Fibroblast of skin of scalp (primary cell): Measurements from ENCODE around the gene TESK2.

Source experiments
- DNase-seq: peaks from one replicate; pipeline ENCODE4 v3.0.0-alpha.2; 2013

Gene TESK2

DNA sequence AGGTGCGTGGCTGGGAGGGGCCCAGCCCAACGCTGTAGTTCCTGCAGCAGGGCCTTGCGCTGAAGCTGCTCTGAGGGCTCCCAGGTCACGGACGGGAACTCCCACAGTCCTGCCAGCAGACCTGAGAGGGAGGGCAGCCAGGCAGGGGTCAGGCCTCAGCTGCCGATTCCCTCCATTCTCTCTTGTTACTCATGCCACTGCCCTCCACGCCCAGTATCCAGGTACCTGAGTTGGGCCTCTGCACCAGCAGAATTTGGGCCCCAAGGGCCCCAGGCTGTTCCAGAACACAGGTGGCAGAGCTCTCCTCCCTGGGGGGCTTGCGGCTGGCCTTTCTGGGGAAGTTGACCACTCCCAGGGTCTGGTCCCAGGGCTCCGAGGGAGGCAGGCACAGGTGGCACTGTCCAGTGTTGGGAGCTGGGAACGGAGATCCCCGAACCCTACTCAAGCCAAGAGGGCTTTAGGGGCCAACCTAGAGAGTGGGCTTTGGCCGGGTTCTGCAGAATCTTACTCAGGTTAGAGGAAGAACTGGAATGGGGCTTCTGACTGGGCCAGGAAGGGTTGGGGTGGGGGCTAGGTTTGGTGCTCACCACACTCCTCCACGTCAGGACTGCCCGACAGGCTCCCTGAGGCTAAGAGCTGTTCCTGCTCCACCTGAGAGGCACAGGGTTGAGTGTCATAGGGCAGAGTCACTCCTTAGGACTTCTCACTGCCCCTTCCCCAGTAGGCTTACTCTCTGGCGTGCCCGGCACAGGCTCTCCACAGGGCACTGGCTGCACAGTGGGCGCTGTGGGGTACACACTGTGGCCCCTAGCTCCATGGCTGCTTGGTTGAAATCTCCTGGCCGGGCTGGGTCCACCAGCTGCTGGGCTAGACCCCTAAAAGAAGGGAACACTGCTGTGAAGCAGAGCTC is 159.3 kb downstream of the TESK2 start:
- no peak for DNase-seq

DNA sequence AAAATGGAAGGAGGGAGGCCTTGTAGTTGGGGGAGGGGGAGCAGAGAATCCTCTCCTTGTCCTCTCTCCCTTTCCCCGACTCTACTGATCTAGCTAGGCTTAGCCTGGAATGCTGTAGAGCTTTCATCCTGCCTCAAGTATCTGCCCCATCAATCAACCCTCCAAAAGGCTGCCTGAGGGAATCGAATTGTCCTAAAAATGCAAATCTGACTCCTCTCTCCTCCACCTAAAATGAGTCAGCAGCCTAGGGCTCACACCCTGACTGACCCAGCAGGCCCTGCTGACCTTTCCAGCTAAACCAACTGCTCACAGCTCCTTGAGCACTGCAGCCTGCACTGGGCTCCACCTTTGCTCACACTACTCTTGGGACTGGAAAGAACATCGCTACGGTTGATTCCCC is 161.5 kb downstream of the TESK2 start:
- no peak for DNase-seq

DNA sequence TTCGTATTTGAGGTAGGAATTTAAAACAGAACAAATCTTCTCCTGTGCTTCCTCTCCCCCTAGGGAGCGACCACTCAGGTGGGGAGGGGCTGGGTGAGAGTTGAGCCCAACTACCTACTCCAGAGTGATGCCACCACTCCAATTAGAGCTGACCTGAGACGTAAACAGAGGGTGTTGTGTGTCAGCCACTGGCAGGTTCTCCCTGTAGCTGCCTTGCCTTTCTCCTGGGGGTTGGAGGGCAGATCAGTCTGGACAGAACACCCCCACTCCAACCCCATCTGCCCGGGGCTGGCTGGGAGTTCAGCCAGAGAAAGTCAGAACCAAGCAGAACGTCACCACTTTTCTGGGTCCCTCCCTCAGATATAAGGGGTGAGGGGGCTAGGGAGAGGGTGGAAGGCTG is 162.3 kb downstream of the TESK2 start:
- no peak for DNase-seq

DNA sequence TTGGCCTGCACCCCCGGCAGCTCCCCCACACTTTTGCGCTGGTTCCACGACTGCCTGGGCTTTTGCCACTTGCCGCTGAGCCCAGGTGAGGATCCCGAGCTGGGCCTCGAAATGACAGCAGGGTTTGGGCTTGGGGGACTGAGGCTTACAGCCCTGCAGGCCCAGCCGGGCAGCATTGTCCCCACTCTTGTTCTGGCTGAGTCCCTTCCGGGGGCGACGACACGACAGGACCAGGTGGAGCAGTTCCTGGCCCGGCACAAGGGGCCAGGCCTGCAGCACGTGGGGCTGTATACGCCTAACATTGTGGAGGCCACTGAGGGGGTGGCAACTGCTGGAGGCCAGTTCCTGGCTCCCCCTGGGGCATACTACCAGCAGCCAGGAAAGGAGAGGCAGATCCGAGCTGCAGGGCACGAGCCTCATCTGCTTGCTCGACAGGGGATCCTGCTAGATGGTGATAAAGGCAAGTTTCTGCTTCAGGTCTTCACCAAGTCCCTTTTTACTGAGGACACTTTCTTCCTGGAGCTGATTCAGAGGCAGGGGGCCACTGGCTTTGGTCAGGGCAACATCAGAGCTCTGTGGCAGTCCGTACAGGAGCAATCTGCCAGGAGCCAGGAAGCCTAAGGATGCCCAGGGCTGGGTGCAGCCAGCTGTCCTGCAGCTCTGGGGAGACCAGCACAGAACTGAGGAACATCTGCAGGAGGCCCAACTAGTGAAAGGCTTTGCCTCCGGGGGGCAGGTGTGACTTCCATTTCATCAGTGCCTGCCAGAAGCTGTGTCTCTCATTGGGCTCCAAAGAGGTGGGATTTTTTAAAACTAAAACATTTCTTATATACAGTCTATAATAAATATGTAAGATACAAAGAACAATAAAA is 163.1 kb downstream of the TESK2 start:
- DNase-seq: no peak

DNA sequence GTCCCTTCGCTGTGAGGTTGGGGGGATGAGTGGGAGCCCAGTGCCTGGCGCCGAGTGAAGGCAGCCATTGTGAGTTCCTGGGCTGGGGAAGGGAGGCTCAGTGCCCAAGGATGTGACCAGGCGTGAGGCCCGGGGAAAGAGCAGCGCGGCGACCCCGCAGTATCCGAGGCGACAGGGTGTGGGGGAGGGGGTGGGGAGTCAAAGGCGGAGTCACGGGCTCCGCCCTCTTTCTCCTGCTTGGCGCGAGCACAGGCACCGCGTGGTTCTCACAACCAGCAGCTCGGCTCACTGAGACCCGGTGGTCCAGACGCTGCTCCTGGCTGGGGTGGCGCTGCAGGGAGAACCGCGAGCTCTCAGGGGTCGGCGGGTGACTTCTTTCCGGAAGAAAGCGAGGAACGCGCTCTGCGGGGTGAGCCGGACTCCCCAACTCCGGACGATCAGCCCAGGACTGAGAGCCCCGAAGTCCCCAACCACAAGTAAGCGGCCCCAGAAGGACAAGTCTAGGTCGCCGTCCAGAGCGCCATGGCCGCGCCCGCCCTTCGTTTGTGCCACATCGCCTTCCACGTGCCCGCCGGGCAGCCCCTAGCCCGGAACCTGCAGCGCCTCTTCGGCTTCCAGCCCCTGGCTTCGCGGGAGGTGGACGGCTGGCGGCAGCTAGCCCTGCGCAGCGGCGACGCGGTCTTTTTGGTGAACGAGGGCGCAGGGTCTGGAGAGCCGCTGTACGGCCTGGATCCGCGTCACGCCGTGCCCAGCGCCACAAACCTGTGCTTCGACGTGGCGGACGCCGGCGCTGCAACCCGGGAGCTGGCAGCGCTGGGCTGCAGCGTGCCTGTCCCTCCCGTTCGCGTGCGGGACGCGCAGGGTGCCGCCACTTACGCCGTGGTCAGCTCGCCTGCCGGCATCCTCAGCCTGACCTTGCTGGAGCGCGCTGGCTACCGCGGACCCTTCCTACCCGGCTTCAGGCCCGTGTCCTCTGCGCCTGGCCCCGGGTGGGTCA is 164.0 kb downstream of the TESK2 start, which contains the start of gene HPDL:
HPDL (plus strand) TSS at position 269 of the 997 bp plus-strand sequence; CDS start at position 523, 254 bp downstream.
- DNase-seq: peak; percentile 68

DNA sequence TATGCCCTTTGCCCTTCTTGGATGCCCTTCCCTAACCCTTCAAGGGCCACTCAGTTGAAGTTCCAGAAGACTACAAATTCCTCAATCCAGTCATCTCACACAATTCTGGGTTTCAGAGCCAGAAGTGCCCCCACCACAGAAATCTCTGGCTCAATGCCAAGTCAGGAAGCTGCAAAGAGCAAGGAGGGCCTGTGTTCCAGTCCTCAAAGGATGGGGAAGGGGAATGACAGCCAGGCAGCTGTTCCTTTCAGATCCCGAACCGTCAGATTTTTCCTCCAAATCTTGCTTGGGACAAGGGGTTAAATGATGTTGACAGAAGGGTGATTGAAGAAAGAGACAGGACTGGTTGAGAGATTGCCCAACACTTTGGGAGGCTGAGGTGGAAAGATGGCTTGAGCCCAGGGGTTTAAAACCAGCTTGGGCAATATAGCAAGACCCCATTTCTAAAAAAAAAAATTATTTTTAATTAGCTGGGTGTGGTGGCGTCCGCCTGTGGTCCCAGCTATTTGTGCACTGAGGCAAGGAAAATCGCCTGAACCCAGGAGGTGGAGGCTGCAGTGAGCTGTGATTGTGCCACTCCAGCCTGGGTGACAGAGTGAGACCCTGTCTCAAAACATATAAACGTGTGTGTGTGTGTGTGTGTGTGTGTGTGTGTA is 165.0 kb downstream of the TESK2 start:
- DNase-seq: peak; percentile 33

DNA sequence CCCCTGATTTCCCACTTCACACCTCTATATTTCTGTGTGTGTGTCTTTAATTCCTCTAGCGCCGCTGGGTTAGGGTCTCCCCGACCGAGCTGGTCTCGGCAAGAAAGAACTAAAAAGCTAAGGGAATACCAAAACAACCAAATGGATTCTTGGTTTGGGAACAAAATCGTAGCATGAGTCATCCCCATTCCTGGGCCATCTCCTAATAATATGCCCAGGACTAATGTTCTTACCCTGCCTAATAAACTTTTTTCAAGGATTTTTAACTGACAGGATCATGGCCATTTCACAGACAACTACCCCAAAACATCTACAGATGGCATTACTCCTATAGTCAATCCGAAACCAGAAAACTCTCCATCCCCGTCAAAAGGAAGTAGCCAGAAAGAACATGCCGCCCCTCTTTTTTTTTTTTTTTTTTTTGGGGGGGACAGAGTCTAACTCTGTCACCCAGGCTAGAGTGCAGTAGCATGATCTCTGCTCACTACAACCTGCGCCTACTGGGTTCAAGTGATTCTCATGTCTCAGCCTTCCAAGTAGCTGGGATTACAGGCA is 168.4 kb downstream of the TESK2 start:
- DNase-seq: no peak

DNA sequence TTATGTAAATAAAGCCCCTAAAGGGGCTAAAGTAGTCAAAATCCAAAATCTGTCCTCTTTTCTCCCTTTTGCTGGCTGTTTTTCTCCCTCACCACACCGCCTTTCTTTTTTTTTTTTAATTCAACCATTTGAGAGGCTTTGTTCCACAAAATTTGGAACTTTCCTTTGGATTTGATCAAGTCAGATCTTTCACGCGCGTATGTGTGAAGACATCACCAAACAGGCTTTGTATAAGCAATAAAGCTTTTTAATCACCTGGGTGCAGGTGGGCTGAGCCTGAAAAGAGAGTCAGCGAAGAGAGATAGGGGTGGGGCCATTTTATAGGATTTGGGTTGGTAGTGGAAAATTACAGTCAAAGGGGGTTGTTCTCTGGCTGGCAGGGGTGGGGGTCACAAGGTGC is 169.5 kb downstream of the TESK2 start:
- no peak for DNase-seq

DNA sequence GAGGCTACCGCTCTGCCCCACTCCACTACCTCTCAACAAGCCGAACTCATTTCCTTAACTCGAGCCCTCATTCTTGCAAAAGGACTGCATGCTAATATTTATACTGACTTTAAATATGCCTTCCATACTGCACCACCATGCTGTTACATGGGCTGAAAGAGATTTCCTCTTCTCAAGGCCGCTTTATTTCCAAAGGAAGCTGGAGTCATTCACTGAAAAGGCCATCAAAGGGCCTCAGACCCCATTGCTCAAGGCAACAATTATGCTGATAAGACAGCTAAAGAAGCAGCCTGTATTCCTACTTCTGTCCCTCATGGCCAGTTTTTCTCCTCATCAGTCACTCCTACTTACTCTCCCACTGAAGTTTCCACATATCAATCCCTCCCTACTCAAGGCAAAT is 171.2 kb downstream of the TESK2 start:
- no peak for DNase-seq

DNA sequence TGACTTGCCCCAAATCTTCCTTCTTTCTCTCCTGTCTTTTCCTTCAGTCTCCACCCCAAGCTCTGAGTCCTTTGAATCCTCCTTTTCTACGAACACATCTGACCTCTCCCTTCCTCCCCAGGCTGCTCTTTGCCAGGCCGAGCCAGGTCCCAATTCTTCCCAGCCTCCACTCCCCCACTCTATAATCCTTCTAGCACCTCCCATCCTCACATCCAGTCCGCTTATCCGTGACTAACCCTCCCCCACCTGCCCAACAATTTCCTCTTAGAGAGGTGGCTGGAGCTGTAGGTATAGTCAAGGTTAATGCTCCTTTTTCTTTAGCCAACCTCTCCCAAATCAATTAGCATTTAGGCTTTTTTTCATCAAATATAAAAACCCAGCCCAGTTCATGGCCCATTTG is 173.8 kb downstream of the TESK2 start:
- DNase-seq: no peak

DNA sequence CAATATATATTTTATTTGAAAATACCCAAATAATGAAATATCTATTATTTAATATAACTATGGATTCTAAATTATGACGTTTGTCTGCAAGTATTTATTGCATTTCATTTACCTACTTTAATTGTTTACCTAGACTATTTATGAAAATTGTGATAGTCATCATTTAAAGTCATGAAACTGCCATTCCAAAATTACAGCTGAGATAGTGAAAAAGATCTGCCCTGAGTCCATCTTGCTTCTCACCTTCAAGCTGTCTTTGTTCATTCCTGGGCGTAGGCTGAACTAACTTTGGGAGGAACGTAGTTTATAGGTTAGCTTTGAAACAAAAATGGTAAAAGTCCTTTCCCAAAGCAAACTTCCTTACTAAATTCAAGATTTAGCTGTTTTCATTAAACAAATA is 176.7 kb downstream of the TESK2 start:
- DNase-seq: no peak

DNA sequence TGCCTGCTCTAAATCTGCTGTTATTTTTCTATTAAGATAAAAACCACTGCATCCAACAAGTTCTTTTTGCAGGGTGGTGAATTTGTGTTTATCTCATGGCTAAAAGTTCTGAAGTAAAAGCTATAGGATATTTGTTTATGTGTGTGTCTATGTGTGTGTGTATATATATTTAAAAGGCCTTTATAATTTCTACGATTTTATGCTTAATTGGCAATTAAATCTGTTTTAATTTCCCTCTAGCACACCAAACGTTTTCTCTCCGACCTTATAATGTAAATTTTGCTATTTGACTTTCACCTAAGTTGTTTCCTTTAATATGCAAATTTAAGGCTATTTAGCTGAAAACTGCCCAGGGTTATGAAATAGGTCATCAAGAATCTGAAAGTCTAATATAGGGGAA is 184.1 kb downstream of the TESK2 start:
- no peak for DNase-seq

DNA sequence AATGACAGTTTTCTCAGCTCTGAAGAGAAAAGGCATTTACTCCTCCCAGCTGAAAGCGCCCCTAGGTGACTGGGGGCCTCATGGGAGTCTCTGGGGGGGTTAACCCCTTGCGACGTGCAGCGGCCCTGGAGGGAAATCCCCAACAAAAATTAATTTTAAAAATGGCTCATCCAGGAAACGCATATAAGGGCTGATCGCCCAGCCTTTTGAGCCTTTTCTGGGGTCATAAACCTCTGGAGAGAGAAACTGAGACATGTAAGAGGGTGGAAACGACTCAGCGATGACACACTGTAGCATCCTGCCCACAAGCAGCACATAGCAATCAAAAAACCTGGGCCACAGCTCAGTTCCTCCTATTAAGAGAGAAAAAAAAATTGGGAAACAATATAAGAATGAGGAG is 184.6 kb downstream of the TESK2 start:
- peak; percentile 31 for DNase-seq

DNA sequence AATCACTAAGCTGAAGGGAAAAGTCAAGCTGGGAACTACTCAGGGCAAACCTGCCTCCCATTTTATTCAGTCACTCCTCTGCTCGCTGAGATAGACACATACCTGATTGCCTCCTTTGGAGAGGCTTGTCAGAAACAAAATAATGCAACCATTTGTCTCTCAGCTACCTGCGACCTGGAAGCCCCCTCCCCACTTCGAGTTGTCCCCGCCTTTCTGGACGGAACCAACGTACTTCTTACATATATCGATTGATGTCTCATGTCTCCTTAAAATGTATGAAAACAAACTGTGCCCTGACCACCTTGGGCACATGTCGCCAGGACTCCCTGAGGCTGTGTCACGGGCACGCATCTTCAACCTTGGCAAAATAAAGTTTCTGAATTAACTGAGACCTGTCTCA is 185.7 kb downstream of the TESK2 start:
- DNase-seq: no peak

DNA sequence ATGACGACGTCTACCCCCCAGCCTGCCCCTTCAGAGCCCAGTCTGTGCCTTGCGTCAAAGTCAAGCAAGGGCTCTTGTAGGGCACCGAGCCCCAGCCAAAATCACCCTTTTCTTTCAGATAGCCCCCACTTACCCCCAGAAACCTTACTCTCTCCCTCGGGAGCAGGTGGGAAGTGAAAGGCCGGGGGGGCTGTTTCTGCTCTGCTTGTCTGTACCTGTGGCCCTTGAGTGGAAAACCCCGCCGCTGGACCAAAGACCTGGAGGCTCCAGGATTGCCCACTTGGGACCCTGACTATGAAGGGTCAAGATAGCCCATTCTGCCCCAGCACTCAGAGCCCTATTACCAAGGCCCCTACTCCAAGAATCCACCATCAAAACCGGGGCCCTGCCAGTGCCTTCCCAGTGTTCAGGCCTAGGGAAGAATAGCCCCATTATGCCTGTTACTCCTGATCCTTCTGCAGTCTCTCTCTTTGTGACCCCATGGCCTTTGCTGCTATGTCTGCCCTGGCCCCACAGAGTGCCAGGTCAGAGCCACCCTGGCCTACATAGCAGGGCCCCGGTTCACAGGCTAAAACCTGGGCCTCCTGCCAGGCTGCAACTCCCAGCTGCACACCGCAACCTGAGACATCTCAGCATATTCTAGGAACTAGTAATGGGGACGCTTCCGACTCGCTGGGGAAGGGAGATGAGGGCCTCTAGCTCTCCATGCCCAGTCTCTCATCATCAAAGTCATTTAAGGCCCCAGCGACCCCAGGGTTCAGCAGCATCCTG is 186.5 kb downstream of the TESK2 start:
- DNase-seq: no peak

DNA sequence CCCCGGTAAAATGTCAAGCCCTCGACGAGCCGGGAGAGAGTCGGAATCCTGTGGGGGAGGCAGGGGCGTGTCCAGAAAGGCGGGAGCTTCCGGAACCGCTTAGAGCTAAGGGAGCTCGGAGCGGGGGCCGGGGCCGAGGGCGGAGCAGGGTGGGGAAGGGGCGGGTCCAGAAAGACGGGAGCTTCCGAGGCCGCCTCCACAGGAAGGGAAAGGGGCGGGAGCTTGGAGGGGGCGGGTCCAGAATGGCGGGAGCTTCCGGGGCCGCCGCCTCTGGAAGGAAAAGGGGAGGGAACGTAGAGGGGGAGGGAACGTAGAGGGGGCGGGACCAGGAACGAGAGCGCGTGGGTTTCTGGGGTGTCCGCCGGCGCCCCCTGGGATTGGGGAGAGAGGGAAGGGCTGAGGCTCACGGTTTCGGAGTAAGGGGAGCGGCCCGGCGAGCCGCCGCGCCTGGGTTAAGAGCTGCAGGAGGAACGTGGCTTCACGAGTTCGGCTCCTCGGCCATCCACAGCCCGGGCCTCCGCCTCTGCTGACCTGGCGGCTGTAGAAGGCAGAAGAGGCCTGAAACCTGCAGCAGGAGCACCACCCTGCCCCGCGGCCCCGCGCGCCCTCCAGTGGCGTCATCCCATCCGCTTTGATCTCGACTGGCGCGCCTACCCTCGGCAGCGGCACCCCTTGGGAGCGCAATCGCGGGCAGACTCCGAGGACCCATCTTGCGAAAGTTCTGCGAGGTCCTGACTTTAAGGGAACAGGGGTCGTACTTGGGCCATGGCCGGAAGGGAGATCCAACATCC is 187.2 kb downstream of the TESK2 start:
- peak; percentile 99 for DNase-seq

DNA sequence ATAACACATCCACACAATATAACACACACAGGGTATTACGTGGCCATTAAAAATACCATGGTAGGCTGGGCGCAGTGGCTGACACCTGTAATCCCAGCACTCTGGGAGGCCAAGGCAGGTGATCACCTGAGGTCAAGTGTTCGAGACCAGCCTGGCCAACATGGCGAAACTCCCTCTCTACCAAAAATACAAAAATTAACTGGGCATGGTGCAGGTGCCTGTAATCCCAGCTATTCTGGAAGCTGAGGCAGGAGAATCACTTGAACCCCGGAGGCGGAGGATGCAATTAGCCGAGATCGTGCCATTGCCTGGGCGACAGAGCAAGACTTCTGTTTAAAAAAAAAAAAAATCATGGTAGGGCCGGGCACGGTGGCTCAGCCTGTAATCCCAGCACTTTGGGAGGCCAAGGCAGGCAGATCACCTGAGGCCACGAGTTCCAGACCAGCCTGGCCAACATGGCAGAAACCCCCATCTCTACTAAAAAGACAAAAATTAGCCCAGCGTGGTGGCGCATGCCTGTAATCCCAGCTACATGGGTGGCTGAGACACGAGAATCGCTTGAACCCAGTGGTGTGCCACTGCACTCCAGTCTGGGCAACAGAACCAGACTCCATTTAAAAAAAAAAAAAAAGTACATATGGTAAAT is 188.3 kb downstream of the TESK2 start:
- DNase-seq: no peak

DNA sequence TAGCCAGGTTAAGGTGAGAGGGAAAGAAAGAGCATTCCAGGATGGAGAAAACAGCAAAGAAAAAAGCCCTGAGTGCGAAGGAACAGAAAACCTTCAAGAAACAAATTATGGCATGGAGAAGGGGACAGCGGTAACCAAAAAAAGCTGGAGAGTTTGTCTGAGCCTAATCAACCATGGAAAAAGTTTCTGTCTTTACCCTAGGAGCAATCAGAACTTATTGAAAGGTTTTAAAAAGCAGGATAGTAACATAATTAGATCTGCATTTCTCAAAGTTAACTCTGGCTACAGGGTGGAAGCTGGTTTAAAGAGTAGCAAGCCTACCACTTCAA is 190.3 kb downstream of the TESK2 start:
- no peak for DNase-seq

DNA sequence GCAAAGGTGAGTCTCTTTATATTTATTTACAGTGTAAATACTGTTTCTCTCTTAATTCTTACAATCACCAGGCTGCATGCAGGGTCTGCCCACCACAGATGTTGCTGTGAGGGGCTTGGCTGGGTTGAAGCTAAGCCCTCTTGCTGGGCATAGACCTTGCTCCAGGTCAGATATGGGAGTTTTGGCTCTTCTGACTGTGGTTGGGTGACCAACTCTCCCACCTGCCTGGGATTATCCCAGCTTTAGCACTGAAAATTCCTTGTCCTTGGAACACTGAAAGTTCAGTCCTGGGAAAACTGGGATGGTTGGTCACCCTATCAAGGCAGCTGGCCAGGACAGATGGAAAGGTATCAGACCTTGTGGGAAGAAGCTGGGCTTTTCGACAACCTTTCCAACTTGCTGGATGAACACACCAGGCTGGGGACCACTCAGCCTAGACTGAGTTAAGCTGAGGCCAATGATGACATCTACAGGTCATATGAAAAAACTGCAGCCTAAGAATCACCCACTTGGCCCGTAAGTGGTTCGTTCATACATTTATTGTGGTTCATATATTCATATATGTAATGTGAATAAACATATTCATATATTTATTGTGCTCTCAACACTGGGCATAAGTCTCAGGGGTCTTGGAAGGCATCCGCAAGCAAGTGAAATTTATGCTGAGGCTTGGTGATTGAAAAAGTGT is 190.8 kb downstream of the TESK2 start:
- peak; percentile 77 for DNase-seq
